ENCODE data around the gene CARD16.
"Not testable (repeated sequence)": the region's sequence is repeated elsewhere in the genome, so short reads cannot be mapped to it uniquely, and the experiment has no call there.

Gene CARD16

DNA sequence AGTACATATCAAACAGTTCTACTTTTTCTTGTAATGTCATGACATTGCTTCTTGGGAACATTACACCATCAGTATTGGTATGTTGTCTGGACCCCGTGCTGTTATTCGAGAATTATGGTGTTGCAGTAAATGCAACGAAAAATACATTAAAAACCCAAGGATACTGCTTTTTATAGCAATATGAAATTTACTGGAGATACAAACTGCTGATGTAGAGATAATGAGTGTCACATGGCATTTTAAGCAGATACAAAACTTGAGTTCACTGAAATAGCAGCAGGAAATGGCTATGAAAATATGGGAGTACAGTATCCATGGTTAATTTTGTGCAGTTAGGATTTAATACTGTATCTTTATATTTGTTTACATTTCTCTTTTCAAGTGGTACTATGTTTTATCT lies 7.4 kb upstream of the CARD16 start:
- no peak overlapping the region for H3K4me3 ChIP-seq (ENCODE audit: low read depth, low read length)
- DNase-seq (ENCODE audit: low read depth) = no peak

DNA sequence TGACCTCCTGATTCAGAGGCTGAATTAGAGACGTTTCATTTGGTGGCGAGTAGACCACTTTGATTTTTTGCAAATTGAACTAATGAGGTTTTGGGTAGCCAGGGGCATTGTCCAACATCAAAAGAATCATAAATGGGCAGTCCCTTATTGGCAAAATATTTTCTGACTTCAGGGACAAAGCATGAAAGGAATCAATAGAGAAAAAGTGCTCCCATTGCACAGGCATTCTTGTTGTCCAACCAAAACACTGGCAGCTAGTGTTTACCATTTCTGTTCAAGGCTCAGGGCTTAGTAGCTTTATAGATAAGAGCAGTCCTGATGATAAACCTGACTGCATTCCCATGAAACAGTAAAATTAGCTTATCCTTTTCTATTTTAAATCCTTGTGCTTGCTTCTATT lies 6.4 kb upstream of the CARD16 start:
- no peak overlapping the region for H3K4me3 ChIP-seq (ENCODE audit: low read depth, low read length)
- no peak for DNase-seq (ENCODE audit: low read depth)

DNA sequence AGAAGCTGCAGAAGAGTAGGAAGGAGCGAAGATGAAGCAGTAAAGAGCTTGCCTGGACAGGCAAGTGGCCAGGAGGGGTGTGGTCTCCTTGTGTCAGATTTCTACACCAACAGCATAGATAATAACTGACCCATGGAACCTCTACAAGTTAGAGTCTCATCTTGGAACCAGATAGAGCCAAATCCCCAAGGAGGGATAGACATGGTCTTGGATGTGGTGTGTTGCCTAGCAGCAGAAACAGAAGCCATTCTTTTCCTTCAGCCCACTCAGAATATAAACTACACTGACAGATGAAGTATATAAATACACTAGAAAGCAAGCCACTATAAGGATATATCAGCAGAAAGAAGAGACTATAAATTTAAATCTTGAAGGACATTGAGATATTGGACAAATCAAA lies 4.3 kb upstream of the CARD16 start:
- DNase-seq (ENCODE audit: low read depth) = no peak
- no peak overlapping the region for H3K4me3 ChIP-seq (ENCODE audit: low read depth, low read length)

DNA sequence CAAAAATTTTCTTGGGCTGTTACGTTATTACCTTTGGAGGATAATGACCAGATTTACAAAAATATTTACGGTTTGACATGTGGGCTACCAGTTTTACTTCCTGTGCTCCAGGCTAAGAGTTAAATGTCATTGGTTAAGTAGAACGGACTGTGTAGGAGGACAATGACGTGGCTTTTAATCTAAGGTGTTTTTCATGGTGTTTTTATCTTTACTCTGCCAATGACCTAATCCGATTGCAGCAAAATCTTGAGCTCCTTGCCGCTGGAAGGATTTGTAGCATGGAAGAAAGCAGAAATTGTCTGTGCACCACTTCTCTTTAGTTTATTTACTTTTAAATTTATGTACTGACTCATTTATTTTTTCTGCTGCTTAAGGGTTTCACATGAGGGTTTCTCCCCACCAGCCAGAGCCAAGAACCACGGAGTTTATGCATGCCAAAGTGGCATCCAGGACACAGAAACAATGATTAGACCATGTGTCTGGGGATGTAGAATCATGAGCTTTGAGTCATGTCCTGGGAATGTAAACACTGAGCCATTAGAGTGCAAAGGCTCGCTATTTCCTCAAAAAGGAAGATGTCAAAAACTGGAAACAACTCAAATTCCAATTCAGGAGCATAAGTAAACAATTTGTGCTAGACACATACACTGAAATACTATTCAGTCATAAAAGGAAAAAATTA lies 1.9 kb upstream of the CARD16 start:
- DNase-seq (ENCODE audit: low read depth) = peak; percentile 94

DNA sequence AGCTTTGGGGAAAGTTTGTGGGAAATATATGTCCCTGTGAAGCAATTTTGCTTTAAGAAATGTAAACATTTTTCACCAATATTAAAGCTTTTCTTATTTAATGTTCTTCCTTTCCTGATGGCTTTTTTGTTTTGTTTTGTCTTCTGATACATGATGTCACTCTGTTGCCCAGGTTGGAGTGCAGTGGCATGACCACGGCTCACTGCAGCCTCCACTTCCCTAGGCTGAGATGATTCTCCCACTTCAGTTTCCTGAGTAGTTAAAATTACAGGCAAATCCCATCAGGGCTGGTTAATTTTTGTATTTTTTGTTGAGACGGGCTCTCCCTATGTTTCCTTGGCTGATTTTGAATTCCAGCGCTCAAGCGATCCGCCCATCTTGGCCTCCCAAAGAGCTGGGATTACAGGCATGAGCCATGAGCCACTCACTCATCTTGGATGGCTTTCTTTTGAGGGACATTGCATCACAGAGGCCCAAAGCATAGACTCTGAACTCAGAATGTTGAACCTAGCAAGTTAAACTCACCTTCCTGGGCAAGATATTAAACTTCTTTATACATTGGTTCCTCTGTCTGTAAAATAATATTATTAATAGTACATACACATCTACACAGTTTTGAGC lies 651 bp upstream of the CARD16 start:
- DNase-seq (ENCODE audit: low read depth) = peak; percentile 23
- no peak overlapping the region for H3K4me3 ChIP-seq (ENCODE audit: low read depth, low read length)

More for the DNA sequence above, 1.9 kb upstream of the CARD16 start:
- H3K4me3 ChIP-seq (ENCODE audit: low read depth, low read length) = no peak overlapping the region

DNA sequence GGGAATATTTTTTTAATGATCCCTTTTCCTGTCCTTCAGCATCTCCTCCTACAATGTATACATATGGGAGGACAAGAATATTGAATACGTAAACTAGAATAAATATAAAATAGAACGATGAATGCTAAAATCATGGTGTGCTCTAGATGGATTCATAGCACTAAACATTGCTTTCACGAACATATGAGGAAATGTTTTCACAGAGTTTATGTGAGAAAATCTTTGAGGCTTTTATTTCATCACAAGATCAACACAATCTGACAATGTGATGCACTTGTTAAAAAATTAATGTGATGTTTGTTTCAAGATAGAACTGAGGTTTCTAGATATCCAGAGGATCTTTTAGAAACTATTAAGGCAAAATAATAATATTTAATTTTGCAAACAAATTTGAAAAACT lies 3.0 kb downstream of the CARD16 start:
- DNase-seq (ENCODE audit: low read depth) = no peak
- H3K4me3 ChIP-seq (ENCODE audit: low read depth, low read length) = no peak overlapping the region

DNA sequence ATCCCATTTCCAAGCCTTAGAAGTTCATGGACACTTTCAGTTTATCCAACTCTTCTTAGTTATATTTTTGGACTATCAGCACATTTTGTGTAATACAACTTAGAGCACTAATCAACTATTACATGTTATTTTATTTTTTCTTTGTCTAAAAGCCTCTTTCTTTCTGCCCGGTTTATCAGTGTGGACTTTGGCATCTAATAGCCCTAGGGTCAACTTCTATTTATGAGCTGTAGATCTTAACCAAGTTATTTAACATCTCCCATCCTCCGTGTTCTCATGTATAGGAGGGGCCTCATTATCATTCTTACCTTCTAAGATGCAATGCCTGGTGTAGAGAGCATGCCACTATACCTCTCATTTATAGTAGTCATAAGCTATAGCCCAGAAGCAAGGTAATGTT lies 4.4 kb downstream of the CARD16 start:
- no peak overlapping the region for H3K4me3 ChIP-seq (ENCODE audit: low read depth, low read length)

DNA sequence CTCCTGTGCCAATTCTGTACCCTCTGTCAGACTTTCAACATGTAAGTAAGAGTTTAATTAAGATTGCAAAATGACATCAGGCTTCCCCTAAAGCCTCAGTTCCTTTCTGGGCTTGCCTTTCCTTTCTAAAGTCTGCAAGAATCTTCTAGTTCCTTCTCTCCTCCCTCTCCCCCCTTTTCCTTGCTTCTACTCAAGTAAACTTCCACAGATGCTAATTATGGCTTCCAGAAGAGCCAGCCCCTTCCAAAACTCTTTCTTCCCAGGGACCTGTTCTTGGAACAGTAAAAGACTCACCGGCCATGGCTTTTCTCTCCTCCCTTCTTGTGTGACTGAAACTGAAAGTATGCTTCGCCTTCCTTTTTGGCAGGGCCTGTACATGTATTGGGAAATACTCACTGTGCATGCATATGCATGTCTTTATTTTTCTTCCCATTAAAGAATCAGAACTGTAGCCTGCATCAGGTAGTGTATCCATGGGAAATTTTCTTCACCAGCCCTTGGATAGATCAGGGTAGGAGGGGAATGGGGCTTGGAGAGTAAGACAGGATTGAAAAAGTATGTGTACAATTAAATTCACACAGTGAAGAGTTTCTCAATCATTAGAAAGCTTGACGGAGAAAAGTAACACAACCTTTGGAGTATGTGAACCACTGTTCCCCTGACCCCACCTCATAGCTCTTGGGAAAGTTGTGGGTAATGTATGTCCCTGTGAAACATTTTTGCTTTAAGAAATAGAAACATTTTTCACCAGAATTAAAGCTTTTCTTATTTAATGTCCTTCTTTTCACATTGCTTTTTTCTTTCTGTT lies 10.1 kb downstream of the CARD16 start, which contains the start of gene CASP1:
Gene CASP1 (minus strand): TSS at position 332 of the 808 bp plus-strand sequence. CDS start 31 bp downstream, at position 301.
- H3K4me3 ChIP-seq (ENCODE audit: low read depth, low read length) = peak within 1 kb of the TSS; percentile 19
- peak; percentile 72 for DNase-seq (ENCODE audit: low read depth)

More for the DNA sequence above, 4.4 kb downstream of the CARD16 start:
- DNase-seq (ENCODE audit: low read depth) = no peak

DNA sequence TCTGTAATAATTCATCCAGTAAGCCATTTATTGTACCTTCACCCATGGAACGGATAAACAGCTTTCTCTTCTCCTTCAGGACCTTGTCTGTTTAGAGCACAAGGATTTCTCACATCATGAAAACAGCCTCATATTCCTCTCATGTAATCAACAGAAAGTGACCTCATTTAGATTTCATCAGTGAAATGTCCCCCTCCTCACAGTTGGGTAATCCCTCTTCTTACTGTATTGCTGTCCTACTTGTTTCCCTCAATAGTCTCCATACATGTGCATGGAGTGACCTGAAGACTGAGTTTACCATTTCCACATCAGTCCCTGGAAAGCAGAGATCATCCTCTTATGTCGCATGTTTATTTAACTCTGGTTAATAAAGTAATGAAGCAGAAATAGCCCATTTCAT lies 10.7 kb downstream of the CARD16 start:
- DNase-seq (ENCODE audit: low read depth) = not testable (repeated sequence)
- H3K4me3 ChIP-seq (ENCODE audit: low read depth, low read length) = peak overlapping the region; percentile 19

DNA sequence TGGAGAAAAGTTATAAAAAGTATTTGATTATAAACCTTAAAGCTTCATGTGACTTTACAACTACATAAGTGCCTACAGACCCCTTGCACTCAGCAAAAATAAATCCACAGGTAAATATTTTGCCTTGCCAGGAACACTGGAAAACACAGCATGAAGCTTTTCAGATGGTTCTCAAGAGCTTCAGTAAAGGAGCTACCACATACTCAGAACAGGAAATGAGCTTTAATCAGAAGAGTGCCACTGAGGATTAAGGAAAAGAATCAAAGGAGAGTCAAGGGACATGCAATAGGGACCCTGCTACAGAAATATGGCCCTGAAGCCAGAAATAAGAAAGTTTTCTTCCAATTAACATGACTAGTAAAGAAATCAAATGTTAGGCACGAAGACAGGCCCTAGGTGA lies 11.4 kb downstream of the CARD16 start:
- DNase-seq (ENCODE audit: low read depth) = no peak
- no peak overlapping the region for H3K4me3 ChIP-seq (ENCODE audit: low read depth, low read length)

DNA sequence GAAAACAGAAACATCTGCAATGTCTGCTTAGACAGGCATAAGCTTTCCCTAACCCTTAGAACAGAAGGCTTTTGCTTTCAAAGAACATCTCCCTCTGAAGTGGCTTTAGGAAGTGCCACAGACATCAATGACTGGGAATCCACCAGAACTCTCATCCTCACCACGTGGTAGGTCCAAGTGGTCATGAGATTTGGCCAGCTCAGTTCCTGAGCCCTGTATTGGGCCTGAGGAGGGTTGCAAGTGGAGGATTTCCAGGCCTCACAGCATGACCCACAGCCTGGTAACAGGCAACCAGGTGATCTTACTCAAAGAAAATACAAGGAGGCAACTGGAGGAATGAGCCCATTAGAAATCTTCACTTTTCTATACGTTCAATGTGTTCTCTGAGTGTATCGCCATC lies 11.8 kb downstream of the CARD16 start:
- no peak for DNase-seq (ENCODE audit: low read depth)

DNA sequence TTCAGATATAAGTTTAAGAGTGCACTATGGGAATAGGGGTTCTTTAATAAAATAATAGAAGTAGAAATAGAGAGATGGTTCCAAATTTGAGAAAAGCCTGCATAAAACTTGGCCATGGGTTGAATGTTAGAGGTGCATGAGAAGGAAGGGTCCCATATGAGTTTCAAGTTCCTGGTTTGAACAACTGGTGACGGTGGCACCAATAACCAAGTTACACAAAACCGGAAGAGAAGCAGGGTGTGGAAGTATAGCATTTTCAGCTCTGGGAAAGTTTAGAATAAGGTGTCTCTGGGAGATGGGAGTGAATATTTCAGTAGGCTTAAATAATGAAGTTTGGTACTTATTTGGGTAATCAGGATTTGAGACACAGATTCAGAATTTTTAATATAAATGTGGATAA lies 12.6 kb downstream of the CARD16 start:
- DNase-seq (ENCODE audit: low read depth) = no peak
- H3K4me3 ChIP-seq (ENCODE audit: low read depth, low read length) = no peak overlapping the region

More for the DNA sequence above, 11.8 kb downstream of the CARD16 start:
- H3K4me3 ChIP-seq (ENCODE audit: low read depth, low read length) = no peak overlapping the region

DNA sequence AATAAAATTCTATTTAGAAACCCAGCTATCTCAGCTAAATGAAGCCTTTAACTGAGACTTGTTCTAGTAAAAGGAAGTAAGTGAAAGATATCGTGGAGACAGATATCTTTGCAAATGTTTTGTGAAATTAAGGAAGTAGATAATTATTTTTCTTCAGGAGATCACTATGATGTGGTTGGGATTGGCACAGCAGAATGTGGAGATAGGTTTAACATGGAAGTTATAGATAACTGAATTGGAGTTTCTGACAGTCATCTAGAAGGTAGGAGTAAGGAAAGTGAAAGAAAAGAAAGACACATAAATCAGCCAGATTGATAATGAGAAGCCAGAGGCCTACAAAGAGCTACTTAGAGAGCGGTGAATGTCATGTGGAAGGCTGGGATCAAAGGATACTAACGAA lies 17.5 kb downstream of the CARD16 start:
- H3K4me3 ChIP-seq (ENCODE audit: low read depth, low read length) = no peak overlapping the region

DNA sequence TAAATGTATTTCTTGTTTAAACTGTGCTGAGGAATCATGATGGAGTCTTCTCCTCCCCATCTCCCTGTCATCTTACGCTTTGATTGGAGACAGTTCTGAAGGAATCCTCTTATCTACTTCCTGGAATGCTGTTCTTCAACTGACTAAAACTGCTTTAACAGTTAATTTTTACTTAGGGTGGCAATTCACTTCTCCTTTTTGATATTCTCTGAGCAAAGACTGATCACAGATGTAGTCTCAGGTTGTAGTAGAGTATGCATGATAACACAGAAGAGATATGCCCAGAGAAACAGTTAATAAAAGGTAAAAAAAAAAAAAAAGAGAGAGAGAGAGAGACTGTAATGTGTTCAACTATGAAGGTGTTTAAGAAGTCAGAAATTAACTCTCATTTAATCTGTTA lies 20.7 kb downstream of the CARD16 start:
- no peak for DNase-seq (ENCODE audit: low read depth)
- H3K4me3 ChIP-seq (ENCODE audit: low read depth, low read length) = no peak overlapping the region

More for the DNA sequence above, 17.5 kb downstream of the CARD16 start:
- no peak for DNase-seq (ENCODE audit: low read depth)

DNA sequence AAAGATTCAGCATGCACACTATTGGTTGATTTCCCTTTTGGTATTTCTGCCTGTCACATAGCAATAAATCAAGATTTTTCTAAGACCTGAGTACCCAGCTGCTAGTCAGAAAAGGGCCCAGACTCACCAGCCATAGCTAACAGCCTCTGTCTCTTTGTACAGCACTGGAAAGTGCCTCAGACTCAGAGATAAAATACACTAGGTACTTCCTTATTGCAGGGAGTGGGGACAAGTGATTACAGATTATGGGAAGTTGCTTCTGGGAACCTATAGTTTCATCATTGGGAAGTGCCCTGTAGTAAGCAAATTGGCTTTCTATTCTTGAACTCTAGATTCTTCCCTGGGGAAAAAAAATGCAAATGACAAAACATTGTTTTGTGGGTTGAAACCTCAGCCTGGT lies 22.1 kb downstream of the CARD16 start, which contains the start of gene CASP5:
Gene CASP5 (minus strand): TSS at position 166 of the 400 bp plus-strand sequence. CDS start 32 bp downstream, at position 134.
- DNase-seq (ENCODE audit: low read depth) = no peak
- H3K4me3 ChIP-seq (ENCODE audit: low read depth, low read length) = no peak within 1 kb of the TSS

DNA sequence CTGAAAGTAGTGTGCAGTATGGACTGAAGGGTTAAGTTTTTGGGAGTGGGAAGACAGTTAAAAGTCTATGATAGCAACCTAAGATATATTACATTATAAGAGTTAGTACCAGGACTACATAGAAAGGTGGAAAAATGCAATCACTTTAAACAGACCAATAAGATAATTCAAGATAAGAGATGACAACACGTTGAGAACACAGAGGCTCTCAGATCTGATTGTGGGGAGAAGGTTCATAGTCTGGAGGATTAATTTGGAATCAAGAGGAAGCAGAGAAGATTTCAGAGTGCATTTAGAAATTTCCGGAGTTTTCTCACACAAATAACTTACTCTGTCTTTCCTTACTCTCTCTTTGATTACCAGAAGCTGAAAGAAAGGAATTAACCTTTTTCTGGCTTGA lies 22.6 kb downstream of the CARD16 start:
- DNase-seq (ENCODE audit: low read depth) = no peak
- H3K4me3 ChIP-seq (ENCODE audit: low read depth, low read length) = no peak overlapping the region

DNA sequence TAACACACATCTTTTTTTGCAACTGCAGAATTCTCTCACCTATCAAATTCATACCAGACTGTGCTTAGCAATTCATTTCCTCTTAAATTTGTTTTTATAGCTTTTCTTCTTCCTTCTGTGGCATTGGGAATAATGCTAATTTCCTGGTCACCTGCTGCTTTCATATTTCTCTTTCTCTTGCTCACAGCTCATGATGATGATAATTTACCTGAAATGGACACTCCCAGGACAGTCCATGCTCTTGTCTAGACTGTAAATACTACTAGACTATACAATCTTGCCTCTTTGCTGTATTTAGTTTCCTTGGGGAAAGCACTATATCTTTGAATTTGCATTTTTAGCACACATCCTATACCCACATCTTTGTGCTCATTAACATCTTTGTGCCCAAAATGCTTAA lies 37.7 kb downstream of the CARD16 start:
- no peak for DNase-seq (ENCODE audit: low read depth)
- H3K4me3 ChIP-seq (ENCODE audit: low read depth, low read length) = no peak overlapping the region

DNA sequence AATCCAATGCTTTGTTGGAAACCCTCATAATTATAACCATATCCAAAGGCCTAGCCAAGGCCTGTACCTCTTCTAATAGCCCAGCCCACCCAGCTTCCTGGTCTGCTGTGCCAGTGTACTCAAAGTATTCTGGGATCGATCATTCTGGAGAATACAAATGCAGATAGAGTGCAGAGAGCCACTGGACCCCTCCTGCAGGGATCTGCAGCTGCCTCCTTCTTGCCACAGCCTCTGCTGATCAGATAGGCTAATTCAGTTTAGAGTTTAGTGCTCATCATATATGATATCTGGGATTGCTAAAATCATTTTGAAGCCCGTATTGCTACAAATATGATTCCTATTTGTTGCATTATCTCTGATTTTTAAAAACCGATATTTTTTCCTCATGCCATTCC lies 39.7 kb downstream of the CARD16 start:
- no peak for DNase-seq (ENCODE audit: low read depth)
- no peak overlapping the region for H3K4me3 ChIP-seq (ENCODE audit: low read depth, low read length)

DNA sequence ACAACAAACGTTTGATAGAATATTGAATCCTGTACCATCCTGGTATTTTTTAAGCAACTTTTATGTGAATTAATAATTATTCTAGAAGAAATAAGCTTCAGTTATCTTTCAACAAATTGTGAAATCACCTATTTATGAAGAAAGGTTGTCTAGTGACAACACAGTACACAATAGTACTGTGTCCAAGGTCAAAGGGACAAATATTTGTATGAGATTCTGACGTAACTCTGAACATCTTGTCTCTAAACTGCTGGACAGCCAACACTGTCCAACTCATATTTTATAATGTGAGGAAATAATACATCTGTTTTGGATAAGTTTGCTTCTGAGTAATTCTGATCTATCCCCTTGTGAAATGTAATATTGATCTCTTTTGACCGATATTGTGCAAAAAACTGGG lies 41.1 kb downstream of the CARD16 start:
- H3K4me3 ChIP-seq (ENCODE audit: low read depth, low read length) = no peak overlapping the region
- DNase-seq (ENCODE audit: low read depth) = peak; percentile 25

DNA sequence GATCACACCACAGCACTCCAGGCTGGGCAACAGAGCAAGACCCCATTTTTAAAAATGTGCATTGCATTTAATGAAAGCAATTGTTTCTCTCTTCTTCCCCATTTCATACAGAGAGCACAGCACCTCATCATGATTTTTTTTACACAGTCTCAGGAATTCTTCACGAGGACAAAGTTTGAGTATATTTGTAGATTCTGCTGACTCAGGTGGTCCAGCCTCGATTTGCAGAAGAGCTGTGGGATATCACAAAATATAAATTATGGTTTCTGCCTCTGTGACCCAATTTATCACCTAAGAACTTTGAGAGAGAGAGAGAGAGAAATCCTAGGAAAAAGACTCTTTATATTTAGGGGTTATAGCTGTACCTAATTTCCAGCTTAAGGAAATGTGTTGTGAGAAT lies 42.0 kb downstream of the CARD16 start:
- H3K4me3 ChIP-seq (ENCODE audit: low read depth, low read length) = no peak overlapping the region
- DNase-seq (ENCODE audit: low read depth) = no peak

Data from skeletal muscle cell (primary cell).